Muscle of back (tissue), 11 donors: Measurements from ENCODE around the gene FADS3. TPM values are rescaled to one million over a fixed set of nuclear protein-coding genes. Genes with fewer than 3 reads are reported as not detected.

Experiments
- DNase-seq, 3 donors: peaks; one replicate each; pipeline versions ENCODE4 v3.0.0 to v3.0.0-alpha.2; 2013
- polyA plus RNA-seq, 10 donors: library from polyadenylated mRNA; unstranded; fragments of 120-200 nt; gene quantifications; one replicate each; pipeline ENCODE4 v1.2.1, GENCODE V29; 2013; ENCODE audit not compliant: insufficient read length in 10 of 10

Gene FADS3
- polyA plus RNA-seq, 10 donors, result 27.6 to 51.1 (median 44.6) TPM

DNA sequence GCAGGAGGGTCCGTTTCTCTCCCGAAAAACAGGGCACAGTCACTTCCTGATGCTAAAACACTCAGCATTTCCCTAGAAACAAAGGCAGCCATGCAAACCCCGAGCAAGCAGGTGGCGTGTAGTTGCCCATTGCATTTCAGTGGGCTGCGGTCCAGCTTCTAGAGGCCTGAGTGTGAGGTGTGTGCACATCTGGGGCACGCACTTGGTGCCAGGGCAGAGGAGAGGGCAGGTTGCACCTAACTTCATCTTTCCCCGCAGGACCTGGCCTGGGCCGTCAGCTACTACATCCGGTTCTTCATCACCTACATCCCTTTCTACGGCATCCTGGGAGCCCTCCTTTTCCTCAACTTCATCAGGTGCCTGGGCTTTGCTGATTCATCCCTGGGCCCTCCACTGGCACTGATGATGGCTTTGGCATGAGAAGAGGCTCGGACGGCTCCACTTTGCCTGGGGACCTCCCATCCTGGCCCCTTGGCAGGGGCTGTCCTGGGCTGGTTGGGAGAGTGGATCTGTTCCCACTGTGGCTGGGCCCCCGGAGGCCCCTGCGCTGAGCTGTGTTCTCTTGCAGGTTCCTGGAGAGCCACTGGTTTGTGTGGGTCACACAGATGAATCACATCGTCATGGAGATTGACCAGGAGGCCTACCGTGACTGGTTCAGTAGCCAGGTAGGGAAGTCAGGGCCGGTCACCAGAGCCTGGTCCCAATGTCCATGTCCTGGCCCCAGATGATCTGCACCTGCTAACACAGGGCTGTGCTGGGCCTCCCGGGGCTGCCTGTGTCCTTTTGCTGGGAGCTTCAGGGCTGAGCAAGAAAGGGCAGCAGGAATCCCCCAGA, 28.4 kb downstream of the FADS3 start:
- no peak for DNase-seq

DNA sequence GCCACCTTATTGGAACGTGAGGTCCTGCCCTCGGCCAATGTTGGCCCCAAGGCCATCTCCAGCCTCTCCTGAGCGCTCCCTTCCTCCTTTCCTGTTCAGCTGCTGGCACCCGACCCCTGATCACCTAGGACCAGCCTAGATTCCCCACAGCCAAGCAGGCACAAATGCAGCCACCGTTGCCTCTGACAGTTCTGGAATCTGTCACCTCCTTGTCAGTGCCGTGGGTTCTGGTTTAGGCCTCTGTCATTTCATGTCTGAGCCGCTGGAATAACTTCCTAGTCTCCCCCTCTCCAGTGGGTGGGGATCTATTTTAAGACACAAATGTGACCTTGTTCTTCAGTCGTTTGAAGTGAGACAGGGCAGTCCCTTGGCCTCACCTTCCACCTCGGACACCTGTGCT, 29.7 kb downstream of the FADS3 start:
- no peak for DNase-seq

DNA sequence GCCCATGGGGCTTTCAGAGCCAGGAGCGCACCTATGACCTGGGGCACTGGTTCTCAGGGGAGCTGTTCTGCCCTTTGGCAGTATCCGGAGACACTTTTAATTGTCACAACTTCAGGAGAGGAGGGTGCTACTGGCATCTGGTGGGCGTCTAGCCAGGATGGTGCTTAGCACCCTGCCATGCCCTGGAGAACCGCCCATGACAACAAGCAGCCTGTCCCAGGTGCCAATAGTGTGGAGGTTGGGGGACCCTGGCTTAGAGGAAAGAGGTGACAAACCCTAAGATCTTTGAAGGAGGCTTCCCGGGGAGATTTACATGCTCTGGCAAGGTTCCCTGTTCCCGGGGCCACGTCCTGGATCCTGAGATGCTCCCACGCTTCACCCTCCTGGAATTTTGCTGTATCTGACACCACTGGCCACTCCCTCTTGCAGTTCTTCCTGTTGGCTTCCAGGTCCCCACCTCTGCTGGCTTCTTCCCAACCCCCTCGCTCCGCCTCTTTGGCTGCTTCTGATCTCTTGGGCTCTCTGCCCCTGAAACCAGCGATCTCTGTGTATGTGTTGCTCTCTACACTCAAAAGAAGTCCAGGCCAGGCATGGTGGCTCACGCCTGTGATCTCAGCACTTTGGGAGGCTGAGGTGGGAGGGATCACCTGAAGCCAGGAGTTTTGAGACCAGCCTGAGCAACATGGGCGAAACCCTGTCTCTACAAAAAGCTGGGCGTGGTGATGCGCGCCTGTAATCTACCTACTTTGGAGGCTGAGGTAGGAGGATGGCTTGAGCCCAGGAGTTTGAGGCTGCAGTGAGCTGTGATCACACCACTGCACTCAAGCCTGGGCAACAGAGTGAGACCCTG, 31.1 kb downstream of the FADS3 start:
- DNase-seq, result peak in 1 of 3 donors; percentile 50

DNA sequence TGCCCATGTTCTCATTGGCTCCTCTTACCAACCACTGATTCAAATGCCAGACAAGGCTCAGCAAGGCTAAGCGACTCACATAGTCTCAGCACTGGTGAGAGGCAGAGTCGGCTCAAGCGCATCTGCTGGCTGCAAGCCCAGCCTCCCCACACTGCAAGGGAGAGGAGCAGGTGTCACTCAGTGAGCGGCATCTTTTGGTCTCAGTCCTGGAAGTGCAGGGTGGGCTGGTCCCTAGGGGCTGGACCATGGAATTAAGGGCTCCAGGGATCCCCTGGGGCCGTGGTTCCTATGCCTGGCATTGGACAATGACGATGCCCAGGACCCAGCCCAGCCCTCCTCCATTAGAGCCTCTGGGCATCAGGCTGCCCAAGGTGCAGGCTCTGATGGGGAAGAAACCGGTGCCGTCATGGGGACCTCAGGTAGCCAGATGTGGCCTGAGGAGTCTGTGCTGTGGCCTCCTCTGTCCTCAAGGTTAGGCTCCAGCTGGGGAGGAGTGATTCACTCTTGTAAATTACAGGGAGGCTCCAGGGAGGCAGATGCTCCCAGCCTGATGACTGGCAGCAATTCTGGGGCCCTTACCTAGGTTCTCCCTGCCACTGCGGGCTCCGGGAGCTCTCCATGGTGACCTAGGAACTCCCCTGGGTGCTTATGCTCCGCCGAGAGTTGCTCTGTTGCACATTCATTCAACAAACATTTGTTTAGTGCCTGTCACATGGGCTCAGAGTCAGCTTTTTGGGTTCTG, 35.2 kb downstream of the FADS3 start:
- no peak for DNase-seq

DNA sequence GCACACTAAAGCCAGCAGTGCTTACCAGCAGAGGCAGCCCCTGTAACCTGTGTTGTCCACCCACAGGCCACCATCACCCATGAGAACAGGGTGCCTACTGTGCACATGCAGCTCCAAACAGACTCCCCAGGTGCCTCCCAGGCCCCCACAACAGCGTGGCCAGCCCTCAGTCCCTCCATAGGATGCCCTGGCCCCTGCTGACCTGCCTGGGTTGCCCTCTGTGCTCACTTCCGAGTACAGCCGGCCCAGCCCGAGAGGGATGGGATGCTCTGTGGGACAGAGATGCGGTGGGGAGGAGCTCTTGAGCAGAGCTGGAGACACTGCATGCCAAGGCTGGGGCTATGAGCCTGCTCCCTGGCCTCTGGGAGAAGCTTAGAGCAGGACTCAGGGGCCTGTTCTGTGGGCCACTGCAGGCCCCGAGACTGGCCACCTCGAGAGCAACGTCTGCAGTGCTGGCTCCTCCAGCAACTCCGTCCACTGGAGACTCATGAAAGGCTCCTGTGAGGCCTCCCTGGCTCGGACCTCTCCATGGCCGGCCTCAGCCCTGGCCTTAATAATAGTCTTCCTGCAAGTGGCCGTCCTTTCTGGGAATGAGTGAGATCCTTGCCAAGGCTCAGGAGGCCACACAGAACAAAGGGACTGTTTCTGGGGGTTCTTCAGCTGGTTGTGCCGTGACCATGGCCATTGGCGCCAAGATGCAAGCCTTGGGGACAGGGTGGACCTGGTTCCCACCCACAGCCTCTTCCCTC, 36.2 kb downstream of the FADS3 start:
- no peak for DNase-seq

DNA sequence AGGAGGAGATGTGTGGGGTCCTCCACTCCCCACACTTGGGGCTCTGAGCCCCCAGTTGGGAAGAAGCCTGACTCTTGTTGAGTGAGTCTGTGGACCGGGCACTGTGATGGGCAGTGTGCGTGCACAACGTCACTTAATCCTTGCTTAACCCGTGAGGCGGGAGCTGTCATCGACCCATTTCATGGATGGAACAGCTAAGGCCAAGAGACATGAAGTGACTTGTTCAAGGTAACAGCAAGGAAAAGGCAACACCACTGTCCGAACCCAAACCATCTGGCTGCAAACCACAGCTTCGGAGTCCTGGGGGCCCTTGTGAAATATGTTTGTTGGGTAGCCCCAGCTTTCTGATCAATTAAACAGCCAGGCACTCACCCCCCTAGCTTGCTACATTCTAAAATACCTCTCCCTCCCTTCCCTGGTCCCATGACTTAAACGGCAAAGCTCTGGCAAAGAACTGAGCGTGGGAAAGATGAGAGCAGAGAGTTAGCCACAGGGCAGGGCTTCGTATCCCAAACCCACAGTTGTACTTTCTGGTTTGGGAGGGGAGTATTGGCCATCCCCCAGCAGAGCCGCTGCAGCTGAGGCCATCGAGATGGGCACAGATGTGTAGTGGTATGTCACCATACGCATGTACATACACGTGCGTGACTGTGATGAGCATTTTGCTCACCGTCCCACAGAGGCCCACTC, 37.0 kb downstream of the FADS3 start:
- no peak for DNase-seq

DNA sequence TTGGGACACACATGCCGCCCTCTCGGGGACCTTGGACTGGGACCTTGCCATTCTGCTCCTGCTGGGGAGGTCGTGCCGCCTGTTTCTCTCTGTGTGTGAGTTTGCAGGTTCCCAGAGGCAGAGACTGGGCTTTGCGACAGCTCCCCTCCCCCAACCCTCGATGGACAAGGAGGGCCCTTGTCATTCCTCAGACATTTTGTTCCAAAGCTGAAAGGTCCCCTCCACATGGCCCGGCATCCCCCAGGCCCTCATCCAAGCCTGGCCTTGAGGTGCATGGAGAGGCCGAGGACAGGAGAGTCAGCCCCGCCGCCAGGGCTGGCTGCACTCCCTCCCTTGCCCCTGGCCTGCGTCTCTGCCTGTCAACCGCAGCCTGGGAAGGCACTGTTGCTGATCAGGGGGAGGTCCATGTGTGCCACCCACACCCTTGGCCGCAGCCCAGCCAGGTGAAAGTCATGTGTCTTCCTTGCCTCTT, 37.6 kb downstream of the FADS3 start:
- DNase-seq, result no peak

DNA sequence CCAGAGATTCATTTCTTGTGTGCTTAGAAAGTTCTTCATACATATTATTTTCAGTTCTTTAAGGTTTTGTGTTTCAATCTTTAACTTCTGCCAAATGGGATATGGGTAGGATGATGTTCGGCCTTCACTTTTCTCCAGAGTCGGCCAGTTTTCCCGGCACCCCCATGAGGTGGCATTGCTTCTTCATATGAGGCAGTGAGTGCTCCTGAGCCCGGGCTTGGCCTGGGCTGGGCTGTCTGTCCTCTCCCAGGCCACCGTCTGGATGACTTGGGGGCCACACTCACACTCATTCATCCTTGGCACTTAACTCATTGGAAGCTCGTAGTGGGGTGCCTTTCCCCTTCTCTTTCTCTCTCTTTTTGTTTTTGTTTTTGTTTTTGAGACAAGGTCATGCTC, 39.4 kb downstream of the FADS3 start:
- no peak for DNase-seq

DNA sequence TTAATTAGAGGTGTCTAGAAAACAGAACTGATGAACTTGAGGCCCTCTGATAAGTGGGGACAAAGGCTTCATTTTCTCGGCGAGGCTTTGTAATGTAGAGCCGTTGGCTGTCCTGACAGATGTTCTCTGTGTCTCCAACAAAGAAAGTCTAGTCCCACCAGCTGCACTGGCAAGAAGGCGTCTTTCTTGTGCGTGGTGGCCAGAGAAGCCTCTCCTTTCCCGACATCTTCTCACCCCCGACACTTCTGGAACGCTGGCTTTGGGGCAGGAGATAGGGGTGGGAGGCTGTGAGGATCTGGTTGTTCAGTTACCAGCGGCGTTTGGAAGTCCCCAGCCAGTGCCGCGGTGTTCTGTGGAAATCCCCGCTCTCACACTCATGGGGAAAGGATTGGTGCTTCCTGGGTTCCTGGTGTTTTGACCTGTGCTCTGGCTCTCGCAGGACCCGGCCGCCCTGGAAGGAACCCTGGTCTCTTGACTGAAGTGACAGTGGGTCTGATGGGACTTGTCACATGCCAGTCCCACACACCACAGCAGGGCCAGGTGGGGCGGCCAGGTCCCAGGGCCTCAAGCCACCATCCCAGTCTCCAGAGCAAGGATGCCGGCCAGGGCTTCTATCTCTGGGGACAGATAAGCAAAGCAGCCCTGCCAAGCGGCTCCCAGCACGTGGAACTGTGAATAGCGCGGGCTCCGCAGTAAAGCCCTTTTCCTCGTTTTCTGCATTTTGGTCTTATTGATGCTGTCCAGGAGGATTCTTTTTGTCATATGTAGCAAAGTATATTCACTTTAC, 40.0 kb downstream of the FADS3 start:
- DNase-seq, result no peak

DNA sequence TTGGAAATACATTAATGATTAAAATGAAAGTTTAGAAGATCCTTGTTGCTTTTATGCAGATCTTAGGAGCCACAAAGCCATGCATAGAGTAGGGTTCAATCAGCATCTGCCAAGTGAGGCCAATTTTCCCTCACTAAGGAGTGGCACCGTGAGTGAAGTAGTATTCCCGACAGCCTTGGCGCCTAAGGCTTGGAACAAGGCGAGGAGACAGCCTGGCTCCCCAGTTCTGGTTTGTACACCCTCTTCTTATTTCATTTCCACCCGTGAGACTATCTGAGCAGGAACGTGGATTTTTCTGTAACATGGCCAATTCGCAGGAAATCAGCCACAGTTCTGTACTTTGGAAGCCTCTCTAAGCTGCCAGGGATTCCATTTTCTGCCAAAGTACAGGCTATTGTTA, 40.7 kb downstream of the FADS3 start:
- DNase-seq, result no peak

DNA sequence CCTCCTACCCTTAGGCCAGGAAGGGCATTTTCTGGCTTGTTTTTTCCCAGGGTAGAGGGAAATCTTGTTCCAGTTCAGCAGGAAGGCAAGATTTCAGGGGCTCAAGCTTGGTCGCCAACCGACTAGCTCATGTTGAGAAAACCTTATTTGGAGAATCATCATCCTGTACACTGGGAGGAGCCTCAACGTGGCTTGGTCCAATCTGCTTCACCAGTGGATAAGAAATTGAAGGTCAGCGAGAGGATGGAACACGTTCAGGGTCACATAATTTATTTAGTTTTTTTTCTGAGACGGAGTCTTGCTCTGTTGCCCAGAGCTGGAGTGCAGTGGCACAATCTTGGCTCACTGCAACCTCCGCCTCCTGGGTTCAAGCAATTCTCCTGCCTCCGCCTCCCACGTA, 42.7 kb downstream of the FADS3 start:
- no peak for DNase-seq

DNA sequence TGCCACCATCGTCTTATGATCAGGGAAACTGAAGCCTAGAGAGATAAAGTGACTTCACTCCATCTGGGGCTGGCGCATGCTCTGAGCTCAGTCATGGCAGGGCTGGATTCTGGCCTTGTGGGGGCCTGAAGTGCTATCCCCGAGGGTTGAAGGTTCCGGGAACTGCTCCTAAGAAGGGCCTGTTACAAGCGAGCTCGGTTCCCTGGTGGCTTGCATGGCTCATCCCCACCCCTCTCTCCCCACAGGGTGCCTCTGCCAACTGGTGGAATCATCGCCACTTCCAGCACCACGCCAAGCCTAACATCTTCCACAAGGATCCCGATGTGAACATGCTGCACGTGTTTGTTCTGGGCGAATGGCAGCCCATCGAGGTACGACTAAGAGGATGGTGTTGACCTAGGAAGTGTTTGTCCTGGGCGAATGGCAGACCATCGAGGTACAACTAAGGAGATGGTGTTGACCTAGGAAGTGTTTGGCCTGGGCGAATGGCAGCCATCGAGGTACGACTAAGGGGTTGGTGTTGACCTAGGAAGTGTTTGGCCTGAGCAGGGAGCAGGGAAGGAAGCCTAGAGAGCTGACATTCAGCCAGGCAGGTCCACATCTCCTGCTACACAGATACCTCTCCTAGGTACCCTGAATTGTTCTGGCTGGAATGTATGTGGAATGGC, 43.3 kb downstream of the FADS3 start:
- DNase-seq, result no peak

DNA sequence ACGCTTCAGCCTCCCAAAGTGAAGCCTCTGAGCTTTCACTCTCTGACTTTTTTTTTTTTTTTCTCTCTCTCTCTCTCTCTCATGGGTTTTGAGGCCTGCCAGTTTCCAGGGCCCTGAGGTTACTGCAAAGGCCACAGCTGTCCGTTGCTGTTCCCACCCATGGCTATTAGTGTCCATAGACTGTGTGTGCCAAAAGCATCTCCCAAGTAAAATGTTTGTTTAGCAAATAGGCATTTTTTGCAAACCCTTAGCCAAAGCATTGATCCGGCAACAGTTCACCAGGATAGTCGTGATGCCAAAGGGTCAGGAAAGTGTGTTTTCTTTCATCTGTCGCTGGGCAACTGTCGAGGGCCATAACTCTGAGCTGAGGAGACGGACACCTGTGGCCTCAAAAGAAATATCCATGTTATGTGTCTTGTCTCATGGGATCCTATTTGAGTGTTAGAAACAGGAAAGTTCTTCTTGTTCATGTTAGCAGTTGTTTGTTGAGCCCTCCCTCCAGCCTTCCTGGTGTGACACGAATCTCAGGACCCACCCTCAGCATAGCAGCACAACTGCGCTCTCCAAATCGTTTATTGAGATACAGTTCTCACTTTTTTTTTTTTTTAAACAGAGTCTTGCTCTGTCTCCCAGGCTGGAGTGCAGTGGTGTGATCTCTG, 44.9 kb downstream of the FADS3 start:
- peak in 1 of 3 donors; percentile 82 for DNase-seq

DNA sequence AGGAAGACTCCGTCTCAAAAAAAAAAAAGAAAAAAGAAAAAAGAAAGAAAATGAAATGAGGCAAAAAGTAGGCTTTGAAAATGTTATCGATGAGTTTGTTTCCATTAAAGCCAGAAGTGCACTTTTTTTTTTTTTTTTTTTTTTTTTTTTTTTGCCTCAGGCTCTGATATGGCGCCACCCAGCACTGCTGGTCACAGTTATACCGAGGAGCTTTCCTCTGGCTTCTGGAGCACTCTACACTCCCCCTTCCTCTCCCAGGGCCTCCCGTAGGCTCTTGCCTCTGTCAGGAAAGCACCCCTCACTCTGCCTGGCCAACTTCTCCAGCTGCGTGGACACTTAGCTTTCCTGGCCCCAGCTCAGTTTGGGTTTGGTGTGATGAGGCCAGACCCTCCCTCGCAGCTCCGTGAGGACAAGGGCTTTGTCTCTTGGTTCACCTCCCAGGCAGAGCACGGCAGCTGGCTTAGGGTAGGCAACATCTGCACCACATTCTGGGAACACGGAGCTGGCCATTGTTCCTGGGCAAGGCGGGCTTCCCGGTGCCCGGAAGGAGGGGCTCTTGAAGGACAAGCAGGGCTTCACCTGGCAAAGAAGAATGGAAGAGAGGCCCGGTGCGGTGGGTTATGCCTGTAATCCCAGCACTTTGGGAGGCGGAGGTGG, 46.3 kb downstream of the FADS3 start:
- DNase-seq, result peak in 2 of 3 donors; percentile 61 to 85

DNA sequence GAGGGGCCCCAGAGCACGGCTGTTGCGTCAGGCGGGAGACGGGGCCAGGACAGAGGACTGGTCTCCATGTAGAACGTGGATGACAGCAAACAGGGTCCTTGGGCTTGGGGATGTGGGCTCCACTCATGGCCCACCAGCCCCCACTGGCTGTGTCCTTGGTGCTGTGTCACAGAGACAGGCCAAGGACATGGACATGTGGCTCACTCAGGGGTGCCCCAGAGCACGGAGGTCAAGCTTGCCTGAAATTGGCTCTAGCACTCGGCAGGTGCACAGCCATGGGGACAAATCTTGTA, 48.9 kb downstream of the FADS3 start:
- DNase-seq, result no peak

DNA sequence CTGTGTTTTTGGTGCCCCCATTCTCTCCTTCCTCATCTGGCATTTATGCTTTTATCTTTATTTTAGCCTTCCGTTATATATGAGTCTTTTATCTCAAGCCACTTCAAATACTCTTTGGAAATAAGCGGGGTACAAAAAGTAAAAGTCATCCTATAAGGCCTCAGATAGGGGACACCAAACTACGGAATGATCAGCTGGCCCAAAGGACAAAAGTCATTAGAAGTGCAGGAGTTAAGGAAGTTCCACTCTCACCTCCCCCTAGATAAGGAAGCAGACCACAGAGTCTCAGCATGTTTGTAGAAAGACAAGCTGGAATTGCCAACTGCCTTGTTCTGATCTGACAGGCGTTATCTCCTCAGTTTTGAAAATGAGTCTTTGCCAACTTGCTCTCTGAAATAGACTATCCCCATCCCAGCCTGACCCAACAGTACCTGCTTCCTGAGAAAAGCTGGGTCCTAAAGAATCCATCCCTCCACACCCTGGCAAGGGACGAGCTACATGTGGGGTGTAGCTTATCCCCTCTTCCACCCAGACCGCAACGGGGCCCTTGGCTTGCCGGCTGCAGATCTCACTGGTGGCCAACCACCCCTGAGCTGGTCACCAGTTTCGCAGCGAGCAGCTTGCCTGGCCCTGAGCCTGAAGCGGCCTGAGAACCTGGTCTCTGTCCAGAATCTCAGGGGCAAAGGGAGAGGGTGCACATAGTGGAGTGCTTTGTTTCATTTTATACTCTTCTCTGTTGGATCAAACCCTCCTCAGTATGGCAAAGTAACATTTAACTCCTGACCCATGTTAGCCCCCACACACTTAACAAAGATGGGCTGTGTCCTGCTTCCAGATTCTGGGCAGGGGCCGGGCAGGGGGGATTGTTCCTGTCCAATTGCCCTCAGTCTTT, 49.5 kb downstream of the FADS3 start:
- DNase-seq, result no peak

DNA sequence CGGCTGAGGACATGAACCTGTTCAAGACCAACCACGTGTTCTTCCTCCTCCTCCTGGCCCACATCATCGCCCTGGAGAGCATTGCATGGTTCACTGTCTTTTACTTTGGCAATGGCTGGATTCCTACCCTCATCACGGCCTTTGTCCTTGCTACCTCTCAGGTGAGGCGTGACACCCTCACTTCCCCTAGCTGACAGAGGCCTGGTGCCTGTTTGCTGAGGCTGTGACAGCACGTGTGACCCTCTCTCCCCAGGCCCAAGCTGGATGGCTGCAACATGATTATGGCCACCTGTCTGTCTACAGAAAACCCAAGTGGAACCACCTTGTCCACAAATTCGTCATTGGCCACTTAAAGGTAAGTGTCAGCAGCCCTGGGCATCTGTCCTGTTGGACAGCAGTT, 51.0 kb downstream of the FADS3 start:
- no peak for DNase-seq
